PC-3 (cell line): ENCODE results near the gene MEIOSIN.

Experiments used
- EZH2 ChIP-seq: fragments of 300-600 bp; sonication (generic); IDR thresholded peaks from one replicate; pipeline ENCODE4 v1.6.1; 2017; ENCODE audit warnings: antibody characterized with exemption, mild to moderate bottlenecking, low read length; ENCODE audit not compliant: unreplicated experiment
- TF ChIP-seq, protein P1 (sequence below): fragments of 300-600 bp; sonication (generic); conservative IDR thresholded peaks from 2 replicates; pipeline ENCODE4 v1.5.1; 2017; ENCODE audit warnings: antibody characterized with exemption, low read depth, mild to moderate bottlenecking, low read length

DNA sequence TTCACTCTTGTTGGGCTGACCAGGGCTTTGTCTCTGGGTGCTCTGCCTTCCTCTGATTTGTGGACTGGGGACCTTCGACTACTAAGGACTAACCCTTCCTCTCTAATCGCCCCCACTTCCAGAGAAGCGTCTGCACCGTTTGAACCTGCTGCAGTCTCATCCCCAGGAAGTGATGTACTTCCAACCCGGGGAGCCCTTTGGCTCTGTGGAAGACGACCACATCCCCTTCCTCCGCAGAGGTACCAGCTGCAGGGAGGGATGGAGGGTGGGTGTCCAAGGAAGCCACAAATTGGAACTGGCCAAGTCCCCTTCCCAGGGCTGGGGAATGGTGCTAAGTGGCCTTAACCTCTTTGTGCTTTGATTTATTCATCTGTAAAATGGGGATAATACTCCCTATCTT lies 31.6 kb upstream of the MEIOSIN start:
- TF ChIP-seq, protein P1, sequence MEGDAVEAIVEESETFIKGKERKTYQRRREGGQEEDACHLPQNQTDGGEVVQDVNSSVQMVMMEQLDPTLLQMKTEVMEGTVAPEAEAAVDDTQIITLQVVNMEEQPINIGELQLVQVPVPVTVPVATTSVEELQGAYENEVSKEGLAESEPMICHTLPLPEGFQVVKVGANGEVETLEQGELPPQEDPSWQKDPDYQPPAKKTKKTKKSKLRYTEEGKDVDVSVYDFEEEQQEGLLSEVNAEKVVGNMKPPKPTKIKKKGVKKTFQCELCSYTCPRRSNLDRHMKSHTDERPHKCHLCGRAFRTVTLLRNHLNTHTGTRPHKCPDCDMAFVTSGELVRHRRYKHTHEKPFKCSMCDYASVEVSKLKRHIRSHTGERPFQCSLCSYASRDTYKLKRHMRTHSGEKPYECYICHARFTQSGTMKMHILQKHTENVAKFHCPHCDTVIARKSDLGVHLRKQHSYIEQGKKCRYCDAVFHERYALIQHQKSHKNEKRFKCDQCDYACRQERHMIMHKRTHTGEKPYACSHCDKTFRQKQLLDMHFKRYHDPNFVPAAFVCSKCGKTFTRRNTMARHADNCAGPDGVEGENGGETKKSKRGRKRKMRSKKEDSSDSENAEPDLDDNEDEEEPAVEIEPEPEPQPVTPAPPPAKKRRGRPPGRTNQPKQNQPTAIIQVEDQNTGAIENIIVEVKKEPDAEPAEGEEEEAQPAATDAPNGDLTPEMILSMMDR = no peak
- TF ChIP-seq EZH2 = no peak
